Measurements from ENCODE around the gene DPPA4.

GRCh38 chr3:109334572-109334971, 2.8 kb downstream of the DPPA4 start:
- TF ChIP-seq CTCF (IDR thresholded peaks at IDR 0.05), result no peak
- no peak for TF ChIP-seq POLR2A (IDR thresholded peaks at IDR 0.05)
